SK-N-SH (cell line): ENCODE measurements around the gene TCF7L2. TPM values are rescaled to one million over a fixed set of nuclear protein-coding genes. Genes with fewer than 3 reads are reported as not detected.

ENCODE experiments used
- CTCF ChIA-PET: fragments of 300-600, 350-600 bp; formaldehyde crosslinking; extraction: SDS; loops from one replicate; lab custom pipeline; 2021; lab: Yijun Ruan, JAX
- POLR2A ChIA-PET: fragments of 350-600 bp; sonication (Branson Sonifier 250); formaldehyde crosslinking; extraction: SDS; loops from one replicate; lab custom pipeline; 2020; ENCODE audit warnings: antibody characterized with exemption, inconsistent platforms; lab: Yijun Ruan, JAX
- DNase-seq: peaks from one replicate; pipeline ENCODE4 v3.0.0; 2012
- H2AFZ ChIP-seq: fragments of 200-600 bp; sonication (generic); 2 replicates; pipeline ENCODE4 v1.8.1; 2016; ENCODE audit warnings: antibody characterized with exemption, mild to moderate bottlenecking, low read depth
- H3F3A ChIP-seq: fragments of 200-600 bp; sonication (generic); replicated peaks from 2 replicates; pipeline ENCODE3; 2016; ENCODE audit warnings: antibody characterized with exemption, mild to moderate bottlenecking; ENCODE audit not compliant: insufficient read depth
- H3K27ac ChIP-seq, 2 experiments: fragments of 200-500 bp in 1 of 2; fragments of 200-600 bp in 1 of 2; sonication (Bioruptor generic) in 1 of 2; sonication (generic), shearing (Covaris generic) in 1 of 2; 2 replicates each; pipeline versions ENCODE4 v1.5.1 to v1.6.1; 2014 to 2016; ENCODE audit warnings: low read depth in 2 of 2, inconsistent platforms in 1 of 2, low read length in 1 of 2, mild to moderate bottlenecking in 1 of 2, mixed read lengths in 1 of 2
- H3K27me3 ChIP-seq: fragments of 200-600 bp; sonication (generic), shearing (Covaris generic); 2 replicates; pipeline ENCODE4 v1.6.1; 2016; ENCODE audit warnings: mixed run types; ENCODE audit not compliant: insufficient read depth
- H3K36me3 ChIP-seq, 2 experiments: fragments of 200-500 bp in 1 of 2; fragments of 200-600 bp in 1 of 2; sonication (Bioruptor generic) in 1 of 2; sonication (generic) in 1 of 2; replicated peaks in 1 of 2; 2 replicates each; pipeline versions ENCODE3 to v1.5.1; 2014 to 2016; ENCODE audit warnings: low read length in 1 of 2, mild to moderate bottlenecking in 1 of 2; ENCODE audit not compliant: insufficient read depth in 2 of 2, control insufficient read depth in 1 of 2
- H3K4me1 ChIP-seq, 2 experiments: fragments of 200-500 bp in 1 of 2; fragments of 200-600 bp in 1 of 2; sonication (Bioruptor generic) in 1 of 2; sonication (generic), shearing (Covaris generic) in 1 of 2; 2 replicates each; pipeline versions ENCODE4 v1.5.1 to v1.6.1; 2014 to 2016; ENCODE audit warnings: low read depth in 1 of 2, low read length in 1 of 2, mixed run types in 1 of 2; ENCODE audit not compliant: insufficient read depth in 2 of 2, control insufficient read depth in 1 of 2
- H3K4me2 ChIP-seq: fragments of 200-600 bp; sonication (generic), shearing (Covaris generic); 2 replicates; pipeline ENCODE4 v1.6.1; 2017; ENCODE audit warnings: mixed run types
- H3K4me3 ChIP-seq, 2 experiments: fragments of 200-500 bp in 1 of 2; fragments of 200-600 bp in 1 of 2; sonication (Bioruptor generic) in 1 of 2; sonication (generic), shearing (Covaris generic) in 1 of 2; 2 replicates each; pipeline versions ENCODE4 v1.5.1 to v1.8.1; 2014 to 2016; ENCODE audit warnings: low read depth in 2 of 2, inconsistent platforms in 1 of 2, low read length in 1 of 2, mild to moderate bottlenecking in 1 of 2, mixed read lengths in 1 of 2, moderate library complexity in 1 of 2
- H3K79me2 ChIP-seq: fragments of 200-600 bp; sonication (generic); 2 replicates; pipeline ENCODE4 v1.8.1; 2017; ENCODE audit warnings: mild to moderate bottlenecking; ENCODE audit not compliant: insufficient read depth
- H3K9ac ChIP-seq: fragments of 200-600 bp; sonication (generic); 2 replicates; pipeline ENCODE4 v1.6.1; 2017; ENCODE audit warnings: mixed run types
- H3K9me2 ChIP-seq: fragments of 200-600 bp; sonication (generic); 2 replicates; pipeline ENCODE4 v1.6.1; 2017; ENCODE audit warnings: mixed run types
- H3K9me3 ChIP-seq: fragments of 200-600 bp; sonication (generic); 2 replicates; pipeline ENCODE4 v1.6.1; 2017; ENCODE audit warnings: mixed run types, mild to moderate bottlenecking, moderate library complexity
- H4K20me1 ChIP-seq: fragments of 200-600 bp; sonication (generic); 2 replicates; pipeline ENCODE4 v1.6.1; 2017; ENCODE audit warnings: mild to moderate bottlenecking, mixed run types; ENCODE audit not compliant: insufficient read depth
- CHD2 ChIP-seq: fragments of 150-350 bp; IDR thresholded peaks from 2 replicates; pipeline ENCODE4 v1.6.1; 2018; ENCODE audit warnings: low read length; ENCODE audit not compliant: partially characterized antibody
- GATA2 ChIP-seq: sonication (generic); formaldehyde crosslinking; IDR thresholded peaks from 2 replicates; pipeline ENCODE4 v1.5.0; 2020; ENCODE audit warnings: mild to moderate bottlenecking, missing genetic modification reagents
- NFIC ChIP-seq: IDR thresholded peaks from 2 replicates; pipeline ENCODE4 v1.4.0; 2012; ENCODE audit warnings: borderline replicate concordance
- POLR2AphosphoS5 ChIP-seq: IDR thresholded peaks from 2 replicates; pipeline ENCODE4 v1.6.1; 2012; ENCODE audit warnings: low read depth, low read length
- RAD21 ChIP-seq: IDR thresholded peaks from 2 replicates; pipeline ENCODE4 v1.6.1; 2012; ENCODE audit warnings: mild to moderate bottlenecking, low read length
- RFX5 ChIP-seq: IDR thresholded peaks from 2 replicates; pipeline ENCODE4 v1.6.1; 2012; ENCODE audit warnings: mild to moderate bottlenecking, improper control_type of control experiment, low read length
- SIN3A ChIP-seq: IDR thresholded peaks from 2 replicates; pipeline ENCODE4 v1.6.1; 2012; ENCODE audit warnings: low read depth, mild to moderate bottlenecking, low read length, moderate library complexity, borderline replicate concordance
- TAF1 ChIP-seq: IDR thresholded peaks from 2 replicates; pipeline ENCODE4 v1.6.1; 2012; ENCODE audit warnings: low read depth, mild to moderate bottlenecking, low read length, moderate library complexity, borderline replicate concordance
- YY1 ChIP-seq: IDR thresholded peaks from 2 replicates; pipeline ENCODE4 v1.4.0; 2012; ENCODE audit warnings: low read depth, mild to moderate bottlenecking
- WGBS: methylation state at CpG from one replicate; pipeline ENCODE4 v1.1.6; 2017; ENCODE audit warnings: low lambda C conversion rate; 5-methylcytosine and 5-hydroxymethylcytosine counted together
- polyA plus RNA-seq, 3 experiments: library from polyadenylated mRNA; depleted of rRNA; stranded (reverse); fragments of >200 nt; gene quantifications; 2 replicates each; pipeline ENCODE4 v1.2.3, GENCODE V29; 2012
- TF ChIP-seq, protein P1 (sequence below): IDR thresholded peaks from 2 replicates; pipeline ENCODE4 v1.4.0; 2012; ENCODE audit warnings: low read depth, borderline replicate concordance

TCF7L2 gene
- polyA plus RNA-seq, 1 of the 3 experiments (the other 2 are of a cell fraction), result 10.2 TPM

GRCh38 chr10:112950714-112951358 is 789 bp downstream of the TCF7L2 start:
- Histone ChIP-seq H3K27ac (peak overlapping the region; percentile 76 to 81), H3K79me2 (peaks cover 52% of the 10 kb centered on the region), H3F3A (peaks cover 31% of the 10 kb centered on the region), H3K9me3 (no peaks in the 10 kb centered on the region), H4K20me1 (no peaks in the 10 kb centered on the region), H3K36me3 (peaks cover 0 to 4% of the 10 kb centered on the region in 2 experiments), H3K9ac (peak overlapping the region; percentile 98), H3K4me1 (peaks cover 8 to 26% of the 10 kb centered on the region in 2 experiments), H3K9me2 (no peaks in the 10 kb centered on the region), H3K27me3 (no peaks in the 10 kb centered on the region), H2AFZ (peak overlapping the region; percentile 77), H3K4me3 (peak overlapping the region; percentile 72 to 81), H3K4me2 (peak overlapping the region; percentile 95)
- CTCF ChIA-PET, result no interaction called here
- peak; percentile 60 for DNase-seq
- TF ChIP-seq, protein P1, sequence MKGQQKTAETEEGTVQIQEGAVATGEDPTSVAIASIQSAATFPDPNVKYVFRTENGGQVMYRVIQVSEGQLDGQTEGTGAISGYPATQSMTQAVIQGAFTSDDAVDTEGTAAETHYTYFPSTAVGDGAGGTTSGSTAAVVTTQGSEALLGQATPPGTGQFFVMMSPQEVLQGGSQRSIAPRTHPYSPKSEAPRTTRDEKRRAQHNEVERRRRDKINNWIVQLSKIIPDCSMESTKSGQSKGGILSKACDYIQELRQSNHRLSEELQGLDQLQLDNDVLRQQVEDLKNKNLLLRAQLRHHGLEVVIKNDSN, result no peak
- TF ChIP-seq RAD21 (peak; percentile 3; the same call in 1 of the 2 replicates), SIN3A (peak; percentile 16; the same call in 1 of the 2 replicates)
- POLR2A ChIA-PET, result no interaction called here
- WGBS, result under 1% methylated on average over 52 of the region's 56 CpGs

GRCh38 chr10:112951359-112952281 is 1.6 kb downstream of the TCF7L2 start:
- Histone ChIP-seq H3K9me2 (no peaks in the 10 kb centered on the region), H4K20me1 (no peaks in the 10 kb centered on the region), H3K27ac (peak overlapping the region; percentile 76 to 81), H3K4me3 (peak overlapping the region; percentile 72 to 81), H3F3A (peaks cover 38% of the 10 kb centered on the region), H3K4me1 (peaks cover 10 to 34% of the 10 kb centered on the region in 2 experiments), H3K9me3 (no peaks in the 10 kb centered on the region), H3K9ac (peak overlapping the region; percentile 98), H2AFZ (no peak overlapping the region), H3K79me2 (peaks cover 60% of the 10 kb centered on the region), H3K4me2 (peak overlapping the region; percentile 77), H3K27me3 (no peaks in the 10 kb centered on the region), H3K36me3 (peaks cover 0 to 4% of the 10 kb centered on the region in 2 experiments)
- POLR2A ChIA-PET, result no interaction called here
- peak; percentile 75 for DNase-seq
- 17% methylated on average over 38 of the region's 65 CpGs for WGBS
- TF ChIP-seq CHD2, result no peak
- TF ChIP-seq GATA2, result no peak
- TF ChIP-seq TAF1, result peak; percentile 27; the same call in 1 of the 2 replicates
- no peak for TF ChIP-seq NFIC
- no peak; the same call in 1 of the 2 replicates for TF ChIP-seq SIN3A
- peak; percentile 75; the same call in 1 of the 2 replicates for TF ChIP-seq YY1
- TF ChIP-seq POLR2AphosphoS5, result no peak
- TF ChIP-seq RFX5, result no peak
- CTCF ChIA-PET, result no interaction called here
